GM21723 (cell line): ENCODE measurements around the gene RSKR.
A peak's percentile ranks its signal among the peaks of the same experiment; 100 is the strongest.
"Not testable (repeated sequence)": the region's sequence is repeated elsewhere in the genome, so short reads cannot be mapped to it uniquely, and the experiment has no call there.

Experiments used
- ATAC-seq: cut with Tn5 transposase; IDR thresholded peaks from one replicate; pipeline ENCODE4 v1.9.1; 2021; ENCODE audit warnings: mild to moderate bottlenecking, moderate library complexity; ENCODE audit not compliant: unreplicated experiment

RSKR gene

GRCh38 chr17:28623696-28624095 lies 9.7 kb upstream of the RSKR start:
- no peak for ATAC-seq

- ATAC-seq: no peak
Observed at GRCh38 chr17:28622186-28622585, 8.2 kb upstream of the RSKR start.

- ATAC-seq: no peak
Observed at GRCh38 chr17:28620010-28620409, 6.0 kb upstream of the RSKR start.

- ATAC-seq: no peak
Observed at GRCh38 chr17:28618464-28618863, 4.5 kb upstream of the RSKR start.

- no peak for ATAC-seq
Observed at GRCh38 chr17:28616281-28616680, 2.3 kb upstream of the RSKR start.

GRCh38 chr17:28615260-28615940 lies 1.4 kb upstream of the RSKR start:
- ATAC-seq: no peak

GRCh38 chr17:28612936-28613872 lies 781 bp downstream of the RSKR start:
- no peak for ATAC-seq

GRCh38 chr17:28612531-28612930 lies 1.5 kb downstream of the RSKR start:
- ATAC-seq: no peak

GRCh38 chr17:28610376-28610775 lies 3.6 kb downstream of the RSKR start:
- ATAC-seq: no peak

GRCh38 chr17:28604031-28604430 lies 10.0 kb downstream of the RSKR start:
- not testable (repeated sequence) for ATAC-seq

- peak; percentile 46 for ATAC-seq
Observed at GRCh38 chr17:28599311-28600184, 14.4 kb downstream of the RSKR start.

GRCh38 chr17:28598799-28599310 lies 15.1 kb downstream of the RSKR start, which contains the start of gene SPAG5:
Gene SPAG5 (minus strand): TSS chr17:28599025. CDS start chr17:28598946, 79 bp downstream.
- ATAC-seq: peak; percentile 82

GRCh38 chr17:28598389-28598788 lies 15.6 kb downstream of the RSKR start:
- peak; percentile 19 for ATAC-seq

- ATAC-seq: no peak
Observed at GRCh38 chr17:28597606-28598383, 16.2 kb downstream of the RSKR start.

- no peak for ATAC-seq
Observed at GRCh38 chr17:28592260-28592659, 21.7 kb downstream of the RSKR start.

- no peak for ATAC-seq
Observed at GRCh38 chr17:28585851-28586250, 28.1 kb downstream of the RSKR start.

- ATAC-seq: no peak
Observed at GRCh38 chr17:28584434-28584833, 29.6 kb downstream of the RSKR start.

- no peak for ATAC-seq
Observed at GRCh38 chr17:28582513-28582912, 31.5 kb downstream of the RSKR start.

- ATAC-seq: no peak
Observed at GRCh38 chr17:28580959-28581358, 33.0 kb downstream of the RSKR start.

- no peak for ATAC-seq
Observed at GRCh38 chr17:28579526-28579925, 34.5 kb downstream of the RSKR start.
